Measurements from ENCODE around the gene FUT1.
"Not testable (repeated sequence)": the region's sequence is repeated elsewhere in the genome, so short reads cannot be mapped to it uniquely, and the experiment has no call there.

FUT1 gene

DNA sequence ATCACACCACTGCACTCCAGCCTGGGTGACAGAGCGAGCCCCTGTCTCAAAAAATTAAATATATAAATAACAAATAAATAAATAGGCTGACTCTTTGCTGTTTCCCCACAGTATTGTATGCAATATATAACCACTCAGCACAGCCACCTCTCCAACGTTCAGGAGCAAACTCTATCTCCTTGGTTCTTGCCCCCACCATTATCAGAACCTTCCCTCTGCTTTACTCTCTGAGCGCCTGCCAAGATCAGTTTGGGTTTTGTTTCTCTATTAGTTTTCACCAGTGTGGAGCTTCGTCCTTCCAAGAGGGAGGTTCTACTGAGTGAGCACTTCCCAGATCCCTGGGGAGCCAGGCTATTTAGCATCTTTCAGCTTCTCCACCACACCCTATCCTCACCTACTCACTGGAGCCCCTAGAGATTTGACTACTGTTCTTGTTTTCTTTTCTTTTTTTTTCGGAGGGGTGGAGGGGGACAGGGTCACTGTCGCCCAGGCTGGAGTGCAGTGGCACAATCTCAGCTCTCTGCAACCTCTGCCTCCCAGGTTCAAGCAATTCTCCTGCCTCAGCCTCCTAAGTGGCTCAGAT lies 15.8 kb upstream of the FUT1 start:
- DNase-seq = not testable (repeated sequence)

DNA sequence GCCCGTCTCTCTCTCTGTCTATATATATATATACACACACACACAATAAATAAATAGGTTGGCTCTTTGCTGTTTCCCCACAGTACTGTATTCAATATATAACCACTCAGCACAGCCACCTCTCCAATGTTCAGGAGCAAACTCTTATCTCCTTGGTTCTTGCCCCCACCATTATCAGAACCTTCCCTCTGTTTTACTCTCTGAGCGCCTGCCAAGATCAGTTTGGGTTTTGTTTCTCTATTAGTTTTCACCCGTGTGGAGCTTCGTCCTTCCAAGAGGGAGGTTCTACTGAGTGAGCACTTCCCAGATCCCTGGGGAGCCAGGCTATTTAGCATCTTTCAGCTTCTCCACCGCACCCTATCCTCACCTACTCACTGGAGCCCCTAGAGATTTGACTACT lies 13.4 kb upstream of the FUT1 start:
- DNase-seq = not testable (repeated sequence)

- no peak for DNase-seq
Observed at GRCh38 chr19:48760504-48761205, 8.2 kb upstream of the FUT1 start.

DNA sequence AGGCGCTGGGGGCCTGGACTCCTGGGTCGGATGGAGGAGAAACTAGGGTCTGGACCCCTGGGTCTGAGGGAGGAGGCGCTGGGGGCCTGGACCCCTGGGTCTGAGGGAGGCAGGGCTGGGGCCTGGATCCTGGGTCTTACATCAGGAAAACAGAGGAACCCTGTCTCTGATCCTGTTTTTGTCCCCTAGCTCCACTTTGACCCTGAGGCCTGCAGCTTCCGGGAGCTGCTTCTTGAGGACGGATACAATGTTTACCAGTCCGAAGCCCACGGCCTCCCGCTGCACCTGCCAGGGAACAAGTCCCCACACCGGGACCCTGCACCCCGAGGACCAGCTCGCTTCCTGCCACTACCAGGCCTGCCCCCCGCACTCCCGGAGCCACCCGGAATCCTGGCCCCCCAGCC lies 5.3 kb upstream of the FUT1 start:
- no peak for DNase-seq

DNA sequence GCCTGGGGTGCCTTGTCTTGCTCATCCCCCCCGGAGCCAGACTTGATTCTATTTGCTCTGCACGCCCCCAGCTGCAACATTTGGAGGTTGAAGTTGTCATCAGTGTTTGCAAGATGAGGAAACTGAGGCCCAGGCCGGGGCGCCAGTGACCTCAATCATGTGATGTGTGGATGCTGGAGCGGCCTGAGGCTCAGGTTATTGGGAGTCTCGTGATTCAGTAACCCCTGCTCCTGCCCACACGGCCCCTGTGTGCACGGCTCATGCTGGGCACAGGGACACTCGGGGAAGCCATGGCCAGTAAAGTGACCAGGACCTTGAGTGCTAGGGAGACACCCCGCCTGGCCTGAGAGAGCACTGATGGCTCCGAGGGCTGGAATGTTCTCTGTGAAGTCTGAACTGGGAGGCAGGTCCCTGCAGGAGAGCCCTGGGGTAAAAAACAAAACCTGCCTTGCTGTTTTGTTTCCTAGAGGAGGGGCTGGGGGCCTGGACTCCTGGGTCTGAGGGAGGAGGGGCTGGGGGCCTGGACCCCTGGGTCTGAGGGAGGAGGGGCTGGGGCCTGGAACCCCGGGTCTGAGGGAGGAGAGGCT lies 4.7 kb upstream of the FUT1 start:
- DNase-seq = no peak

GRCh38 chr19:48756686-48757085 lies 4.2 kb upstream of the FUT1 start:
- no peak for DNase-seq

DNA sequence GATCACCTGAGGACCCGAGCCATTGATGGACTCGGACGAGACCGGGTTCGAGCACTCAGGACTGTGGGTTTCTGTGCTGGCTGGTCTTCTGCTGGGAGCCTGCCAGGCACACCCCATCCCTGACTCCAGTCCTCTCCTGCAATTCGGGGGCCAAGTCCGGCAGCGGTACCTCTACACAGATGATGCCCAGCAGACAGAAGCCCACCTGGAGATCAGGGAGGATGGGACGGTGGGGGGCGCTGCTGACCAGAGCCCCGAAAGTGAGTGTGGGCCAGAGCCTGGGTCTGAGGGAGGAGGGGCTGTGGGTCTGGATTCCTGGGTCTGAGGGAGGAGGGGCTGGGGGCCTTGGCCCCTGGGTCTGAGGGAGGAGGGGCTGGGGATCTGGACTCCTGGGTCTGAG lies 3.8 kb upstream of the FUT1 start:
- no peak for DNase-seq

DNA sequence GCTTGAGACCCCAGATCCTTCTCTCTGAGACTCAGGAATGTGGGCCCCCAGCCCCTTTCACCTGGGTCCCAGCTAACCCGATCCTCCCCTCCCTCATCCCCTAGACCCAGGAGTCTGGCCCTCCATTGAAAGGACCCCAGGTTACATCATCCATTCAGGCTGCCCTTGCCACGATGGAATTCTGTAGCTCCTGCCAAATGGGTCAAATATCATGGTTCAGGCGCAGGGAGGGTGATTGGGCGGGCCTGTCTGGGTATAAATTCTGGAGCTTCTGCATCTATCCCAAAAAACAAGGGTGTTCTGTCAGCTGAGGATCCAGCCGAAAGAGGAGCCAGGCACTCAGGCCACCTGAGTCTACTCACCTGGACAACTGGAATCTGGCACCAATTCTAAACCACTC lies 3.3 kb upstream of the FUT1 start:
- no peak for DNase-seq

DNA sequence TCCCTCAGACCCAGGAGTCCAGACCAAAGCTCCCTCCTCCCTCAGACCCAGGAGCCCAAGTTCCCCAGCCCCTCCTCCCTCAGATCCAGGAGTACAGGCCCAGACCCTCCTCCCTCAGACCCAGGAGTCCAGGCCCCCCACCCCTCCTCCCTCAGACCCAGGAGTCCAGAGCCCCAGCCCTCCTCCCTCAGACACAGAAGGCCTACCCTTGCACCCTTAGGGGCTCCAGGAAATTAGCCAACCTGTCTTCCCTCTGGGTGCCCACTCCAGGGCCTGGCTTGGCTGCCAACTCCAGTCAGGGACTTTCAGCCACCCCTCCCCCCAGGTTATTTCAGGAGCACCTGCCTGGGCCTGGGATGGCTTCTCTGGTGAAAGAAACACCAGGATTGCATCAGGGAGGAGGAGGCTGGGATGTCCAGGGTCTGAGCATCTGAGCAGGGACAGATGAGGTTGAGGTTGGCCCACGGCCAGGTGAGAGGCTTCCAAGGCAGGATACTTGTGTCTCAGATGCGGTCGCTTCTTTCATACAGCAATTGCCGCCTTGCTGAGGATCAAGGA lies 2.7 kb upstream of the FUT1 start, which contains the start of gene FGF21:
Gene FGF21 (plus strand): TSS at position 441 of the 558 bp plus-strand sequence. CDS start 713 bp downstream, outside the sequence.
- no peak for DNase-seq

- no peak for DNase-seq
Observed at GRCh38 chr19:48751845-48752495, 471 bp downstream of the FUT1 start.

DNA sequence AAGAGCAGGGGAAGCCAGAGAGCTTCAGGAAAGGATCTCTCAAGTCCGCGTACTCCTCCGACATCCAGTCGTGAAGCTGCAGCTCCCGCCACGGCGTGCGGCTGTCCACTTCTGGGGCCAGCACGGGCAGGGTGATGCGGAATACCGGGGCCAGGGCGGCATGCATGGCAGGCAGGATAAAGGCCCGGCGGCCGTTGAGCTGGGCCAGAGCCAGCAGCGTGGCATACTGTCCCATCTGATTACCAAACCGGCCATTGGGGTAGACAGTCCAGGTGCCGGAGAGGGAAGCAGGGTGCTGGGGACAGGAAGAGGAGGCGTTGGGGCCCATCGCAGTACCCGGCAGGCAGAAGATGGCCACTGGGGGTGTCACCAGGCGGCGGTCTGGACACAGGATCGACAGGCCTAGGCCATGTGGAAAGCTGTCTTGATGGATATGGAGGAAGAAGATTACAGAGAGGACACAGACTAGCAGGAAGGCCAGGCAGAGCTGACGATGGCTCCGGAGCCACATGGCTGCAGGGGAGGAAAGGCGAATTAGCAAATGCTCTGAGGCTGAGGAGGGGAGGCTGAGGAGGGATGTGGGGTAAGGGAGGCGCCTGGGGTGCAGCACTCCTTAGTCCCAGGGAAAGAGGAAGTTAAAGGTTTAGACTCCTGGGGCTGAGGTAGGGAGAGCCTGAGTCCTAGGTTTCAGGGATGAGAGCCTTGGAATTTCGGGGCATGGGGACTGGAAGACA lies 1.5 kb downstream of the FUT1 start:
- no peak for DNase-seq

GRCh38 chr19:48750351-48750750 lies 2.1 kb downstream of the FUT1 start:
- DNase-seq = no peak

DNA sequence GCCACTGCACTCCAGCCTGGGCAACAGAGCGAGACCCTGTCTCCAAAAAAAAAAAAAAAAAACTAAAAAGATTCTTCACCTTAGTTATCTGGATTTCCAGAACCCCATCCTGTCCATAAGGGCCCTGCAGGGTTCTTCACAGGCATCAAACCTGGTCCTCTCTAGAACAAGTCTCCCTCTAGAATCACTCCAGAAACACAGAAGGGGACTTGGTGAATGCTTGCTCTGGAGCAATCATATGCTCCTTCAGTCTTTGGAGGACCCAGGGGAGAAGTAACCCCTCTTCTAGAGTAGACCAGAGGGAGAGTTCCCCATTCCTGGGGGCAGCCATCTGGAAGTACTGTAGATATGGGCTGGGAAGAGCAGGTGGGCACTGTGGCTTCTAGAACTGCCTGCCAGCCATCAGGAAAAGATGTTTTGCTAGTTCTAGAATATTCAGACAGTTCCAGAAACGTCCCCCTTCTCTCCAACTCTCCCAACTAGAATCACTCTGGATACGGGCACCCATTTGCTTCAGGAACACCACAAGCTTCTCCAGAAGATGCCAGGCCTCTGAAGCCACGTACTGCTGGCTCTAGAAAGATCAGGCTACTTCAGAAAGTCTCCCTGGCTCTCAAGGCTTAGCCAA lies 2.8 kb downstream of the FUT1 start:
- DNase-seq = no peak

DNA sequence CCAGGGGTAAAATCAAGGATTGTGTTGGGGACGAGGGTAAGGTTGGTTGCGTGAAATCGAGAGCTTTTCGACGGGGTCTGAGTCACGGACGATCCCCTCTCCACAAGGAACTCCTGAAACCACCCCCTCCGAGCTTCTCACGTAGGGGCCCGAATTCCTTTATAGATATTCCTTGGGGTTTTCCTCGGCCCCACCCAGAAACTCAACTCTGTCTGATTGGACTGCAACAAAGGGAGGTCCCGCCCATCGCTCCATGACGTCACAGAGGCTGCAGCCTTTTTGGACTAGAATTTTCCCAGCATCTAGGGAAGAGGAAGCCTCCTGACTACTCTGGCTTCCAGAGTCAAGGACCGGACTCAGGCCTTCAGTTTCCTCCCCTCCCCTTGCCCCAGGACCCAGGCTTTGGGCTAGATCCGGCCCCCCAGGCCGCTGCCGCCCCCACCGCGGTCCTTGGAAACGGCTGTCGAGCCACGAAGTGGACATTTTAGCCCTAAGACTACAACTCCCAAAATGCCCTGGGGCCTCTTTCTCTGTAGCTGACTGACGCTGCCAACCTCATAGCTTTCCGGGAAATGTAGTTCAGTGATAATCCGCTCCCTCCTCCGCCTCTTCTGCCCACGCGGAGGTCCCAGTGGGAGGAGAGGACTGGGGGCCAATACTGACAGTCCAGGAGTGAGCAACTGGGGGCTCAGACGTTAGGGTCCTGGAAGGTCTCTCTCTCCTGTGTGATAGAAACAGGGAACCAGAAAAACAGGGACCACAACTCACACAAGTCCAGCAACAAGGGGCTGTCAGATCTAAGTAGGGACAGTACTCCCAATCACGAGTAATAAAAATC lies 5.5 kb downstream of the FUT1 start, which contains the start of gene IZUMO1:
Gene IZUMO1 (minus strand): TSS at position 172 of the 838 bp plus-strand sequence. CDS start 1,050 bp downstream, outside the sequence.
- peak; percentile 93 for DNase-seq

GRCh38 chr19:48746110-48746509 lies 6.3 kb downstream of the FUT1 start:
- no peak for DNase-seq

DNA sequence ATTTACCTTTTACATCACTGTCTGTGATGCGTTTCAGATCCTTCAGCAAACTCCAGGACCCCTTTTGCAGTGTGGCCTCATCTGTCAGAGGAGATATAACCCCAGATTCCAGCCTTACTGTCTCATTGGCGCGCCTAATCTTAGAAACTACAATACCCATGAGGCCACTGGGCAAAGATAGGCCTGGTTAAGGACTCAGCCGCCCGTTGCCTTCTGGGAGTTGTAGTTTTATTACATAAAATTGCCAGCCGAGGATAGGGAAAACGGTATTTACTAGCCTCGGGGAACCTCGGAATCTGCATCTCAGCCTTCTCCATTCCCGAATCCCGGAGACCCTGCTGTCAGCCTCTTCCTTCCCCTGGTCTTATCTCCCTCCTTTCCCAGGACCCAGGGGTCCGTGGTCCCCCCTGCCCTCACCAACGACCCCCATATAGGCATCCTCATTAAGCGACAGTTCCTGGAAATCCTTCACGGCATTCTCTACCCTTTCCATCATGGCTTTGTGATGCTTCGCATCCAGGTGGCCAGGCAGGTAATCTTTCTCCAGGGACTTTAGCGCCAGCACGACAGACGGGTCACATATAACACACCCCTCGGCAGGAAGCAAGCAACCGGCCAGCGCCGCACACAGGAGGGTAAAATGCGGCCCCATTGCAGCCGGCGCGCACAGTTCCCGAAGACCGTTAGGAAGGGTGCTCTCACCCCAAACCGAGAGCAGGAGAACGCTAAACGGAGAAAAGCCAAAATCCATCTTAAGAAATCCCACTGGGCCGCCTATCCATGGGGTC lies 7.0 kb downstream of the FUT1 start:
- no peak for DNase-seq

- no peak for DNase-seq
Observed at GRCh38 chr19:48742096-48742495, 10.3 kb downstream of the FUT1 start.

- DNase-seq = no peak
Observed at GRCh38 chr19:48741129-48741999, 11.1 kb downstream of the FUT1 start.

Data from islet precursor cell (in vitro differentiated cells).